GM18517 (cell line): ENCODE results near the gene SYCP2L.
"Not testable (repeated sequence)": the region's sequence is repeated elsewhere in the genome, so short reads cannot be mapped to it uniquely, and the experiment has no call there.

ENCODE experiments used
- ATAC-seq: cut with Tn5 transposase; IDR thresholded peaks from one replicate; pipeline ENCODE4 v1.9.1; 2021; ENCODE audit warnings: mild to moderate bottlenecking, moderate library complexity; ENCODE audit not compliant: unreplicated experiment

Gene SYCP2L

DNA sequence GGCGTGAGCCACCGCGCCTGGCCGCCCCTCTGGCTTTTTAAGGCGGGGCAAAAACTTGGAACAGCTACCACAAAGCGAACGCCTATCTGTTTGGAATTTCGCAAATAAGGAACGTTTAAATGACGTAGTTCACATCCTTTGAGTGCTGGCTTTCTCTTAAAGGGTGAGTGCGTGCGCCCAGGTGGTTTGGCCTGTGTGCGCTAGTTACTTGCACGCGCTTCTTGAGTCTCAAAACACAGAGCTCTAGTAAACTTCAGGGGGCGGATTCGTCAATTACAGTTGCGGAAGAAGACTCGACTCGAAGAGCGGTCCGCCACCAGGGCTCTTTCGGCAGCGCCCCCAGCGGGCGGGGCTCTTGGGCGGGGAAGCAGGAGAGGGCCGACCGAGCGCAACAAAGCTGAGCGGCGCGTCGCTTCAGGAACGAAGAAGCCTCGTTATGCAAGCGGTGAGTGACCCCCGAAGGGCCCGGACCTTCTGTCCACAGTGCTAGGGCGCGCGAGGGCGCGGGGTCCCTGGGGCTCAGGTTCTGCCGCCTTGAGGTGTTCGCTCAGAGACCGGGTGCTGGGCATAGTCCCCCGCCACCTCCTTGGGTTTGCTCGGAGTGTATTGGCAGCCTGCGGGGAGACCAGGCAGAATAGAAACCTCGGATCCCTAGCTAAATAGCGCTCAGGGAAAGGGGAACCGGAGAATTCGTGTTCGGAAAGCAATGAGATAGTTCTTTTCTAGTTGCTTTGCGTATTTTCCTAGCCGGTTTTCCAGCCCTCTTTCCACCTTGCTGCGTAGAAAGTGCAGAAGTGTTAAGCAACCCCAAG, at the start of gene SYCP2L:
Gene SYCP2L, plus strand, starts transcription at position 362 of the 812 bp plus-strand sequence. Its CDS starts 75 bp downstream, at position 437.
- ATAC-seq, result no peak

DNA sequence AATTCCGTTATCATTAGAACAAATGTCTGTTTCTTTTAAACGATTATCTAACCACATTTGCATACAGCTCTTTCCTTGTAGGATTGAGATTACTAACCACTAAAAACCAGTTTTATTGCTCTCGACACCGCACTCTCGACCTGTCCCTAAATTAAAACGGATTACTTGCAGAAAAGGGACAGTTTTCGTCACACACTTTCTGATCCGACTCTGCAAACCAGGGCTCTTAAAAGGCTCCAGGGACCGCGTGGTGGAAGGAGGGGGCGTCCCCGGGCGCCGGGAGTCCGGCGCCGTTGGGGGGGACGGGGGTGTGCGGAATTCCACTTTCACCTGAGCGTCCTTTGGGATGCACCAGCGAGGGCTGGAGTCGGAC, 49.2 kb upstream of the SYCP2L start:
- no peak for ATAC-seq

DNA sequence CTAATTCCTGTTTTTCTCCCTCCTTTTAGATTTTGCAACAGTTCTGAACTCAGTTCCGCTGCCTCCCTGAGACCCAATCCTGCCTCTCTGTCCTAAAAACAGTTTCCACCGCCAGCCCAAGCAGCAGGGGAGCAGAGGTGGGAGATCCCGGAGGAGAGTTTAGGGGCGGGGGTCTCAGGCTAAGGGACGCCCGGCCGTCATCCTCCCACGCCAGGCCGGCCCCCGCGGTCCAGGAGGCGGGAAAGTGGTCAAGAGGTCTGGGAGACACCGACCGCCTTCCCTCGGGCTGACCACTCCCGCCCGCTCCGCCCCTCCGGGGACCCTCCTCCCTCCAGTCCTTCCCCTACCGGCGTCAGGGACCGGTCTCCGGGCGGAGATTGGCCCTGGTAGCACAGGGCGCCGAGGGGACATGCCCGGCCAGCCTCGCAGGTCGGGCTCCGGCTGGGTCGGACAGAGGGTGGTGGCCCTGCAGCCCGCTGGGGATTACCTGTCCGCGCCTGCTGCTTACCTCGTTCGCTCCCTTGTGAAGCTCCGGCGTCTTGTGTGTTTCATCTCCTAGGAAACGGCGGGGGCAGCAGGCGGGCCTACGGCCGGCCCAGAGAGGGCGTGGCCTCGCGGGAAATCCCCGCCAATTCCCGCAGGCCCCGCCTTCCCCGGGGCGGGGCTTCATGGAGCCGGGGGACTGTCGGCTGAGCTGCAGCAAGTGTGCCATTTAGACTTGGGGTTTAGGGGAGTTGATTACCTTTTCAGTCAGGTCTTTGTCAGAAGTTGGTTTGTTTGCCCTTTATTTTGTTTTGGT, 48.7 kb upstream of the SYCP2L start, which contains the start of gene MAK:
Gene MAK, minus strand, starts transcription at position 545 of the 799 bp plus-strand sequence. CDS start 7,891 bp downstream, outside the sequence.
- ATAC-seq, result peak; percentile 83

GRCh38 chr6:10838794-10839333, 48.0 kb upstream of the SYCP2L start:
- peak; percentile 67 for ATAC-seq

- ATAC-seq, result no peak
These were observed 43.3 kb upstream of the SYCP2L start for GRCh38 chr6:10843554-10843953.

DNA sequence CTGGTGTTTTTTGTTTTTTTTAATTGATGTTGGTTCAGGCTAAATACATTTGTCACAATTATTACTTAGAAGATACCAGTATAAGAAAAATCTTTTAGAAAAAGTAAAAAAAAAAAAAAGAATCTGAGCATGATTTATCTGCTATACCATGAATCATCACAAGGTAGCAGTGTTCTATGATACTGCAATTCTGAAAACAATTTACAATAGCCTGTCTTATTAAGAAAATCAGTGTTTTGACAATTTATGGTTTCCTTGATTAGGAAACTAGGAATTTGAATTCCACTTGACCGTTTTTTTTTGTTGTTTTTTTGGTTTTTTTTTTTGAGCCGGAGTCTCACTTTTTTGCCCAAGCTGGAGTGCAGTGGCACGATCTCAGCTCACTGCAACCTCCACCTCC, 39.2 kb upstream of the SYCP2L start:
- no peak for ATAC-seq

DNA sequence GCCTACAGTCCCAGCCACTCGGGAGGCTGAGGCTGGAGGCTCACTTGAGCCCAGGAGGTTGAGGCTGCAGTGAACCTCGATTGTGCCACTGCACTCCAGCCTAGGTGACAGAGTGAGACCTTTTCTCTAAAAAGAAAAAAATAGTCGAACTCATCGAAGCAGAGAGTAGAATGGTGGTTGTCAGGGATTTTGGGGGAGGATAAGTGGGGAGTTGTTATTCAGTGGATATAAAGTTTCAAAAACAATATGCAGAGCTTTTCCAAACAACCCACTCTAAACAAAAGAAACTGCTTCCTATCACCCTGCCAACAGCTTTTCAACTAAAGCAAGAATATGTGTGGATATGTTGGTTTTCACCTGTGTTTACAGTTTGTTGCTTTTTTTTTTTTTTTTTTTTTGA, 37.0 kb upstream of the SYCP2L start:
- ATAC-seq, result no peak

DNA sequence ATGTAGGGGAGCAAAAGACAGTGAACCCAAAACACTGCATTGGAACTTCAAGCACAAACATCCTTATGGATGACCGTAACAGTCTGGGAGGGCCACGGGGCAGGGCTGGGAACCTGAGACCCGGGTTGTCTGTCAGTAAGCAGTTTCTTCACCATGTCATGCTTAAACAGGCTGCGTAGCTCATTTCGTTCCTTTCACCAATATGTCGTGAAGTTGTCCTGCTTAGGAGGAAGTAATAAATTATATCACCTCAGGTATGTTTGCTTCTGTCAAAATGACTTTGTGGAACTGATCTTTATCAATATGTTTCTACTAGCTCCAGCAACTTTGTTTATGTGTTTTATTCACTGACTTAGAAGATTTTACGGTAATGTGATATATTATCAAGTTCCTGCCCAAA, 36.1 kb upstream of the SYCP2L start:
- no peak for ATAC-seq

DNA sequence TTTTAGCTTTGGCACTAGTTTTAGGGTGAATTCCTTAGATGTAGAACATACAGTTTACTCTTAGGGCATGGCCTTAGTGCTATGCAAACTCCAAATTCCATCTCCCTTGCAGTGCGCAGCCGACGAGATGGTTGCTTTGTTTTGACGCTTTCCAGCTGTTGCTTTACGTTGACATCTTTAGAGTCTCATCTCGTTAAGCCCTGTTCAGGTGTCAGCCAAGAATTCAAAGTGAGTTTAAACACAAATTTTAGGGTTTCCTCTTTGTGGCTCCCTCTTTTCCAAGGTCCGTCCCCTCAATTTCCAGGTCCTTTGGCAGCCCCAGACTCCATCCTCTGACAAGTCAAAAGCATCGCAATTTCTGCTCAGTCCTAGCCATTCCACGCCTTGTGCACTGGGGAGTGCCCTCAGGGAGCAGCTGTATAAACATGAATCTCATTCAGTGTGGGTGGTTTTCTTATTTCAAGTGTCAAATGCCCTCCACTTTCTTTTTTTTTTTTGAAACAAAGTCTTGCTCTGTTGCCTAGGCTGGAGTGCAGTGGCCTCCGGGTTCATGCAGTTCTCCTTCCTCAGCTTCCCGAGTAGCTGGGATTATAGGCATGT, 34.4 kb upstream of the SYCP2L start:
- no peak for ATAC-seq

- not testable (repeated sequence) for ATAC-seq
These were observed 33.0 kb upstream of the SYCP2L start for GRCh38 chr6:10853849-10854300.

GRCh38 chr6:10854922-10855632, 31.8 kb upstream of the SYCP2L start:
- no peak for ATAC-seq

GRCh38 chr6:10857259-10857658, 29.6 kb upstream of the SYCP2L start:
- ATAC-seq, result no peak

GRCh38 chr6:10861086-10861485, 25.8 kb upstream of the SYCP2L start:
- ATAC-seq, result no peak

- ATAC-seq, result no peak
These were observed 24.5 kb upstream of the SYCP2L start for GRCh38 chr6:10862361-10862760.

DNA sequence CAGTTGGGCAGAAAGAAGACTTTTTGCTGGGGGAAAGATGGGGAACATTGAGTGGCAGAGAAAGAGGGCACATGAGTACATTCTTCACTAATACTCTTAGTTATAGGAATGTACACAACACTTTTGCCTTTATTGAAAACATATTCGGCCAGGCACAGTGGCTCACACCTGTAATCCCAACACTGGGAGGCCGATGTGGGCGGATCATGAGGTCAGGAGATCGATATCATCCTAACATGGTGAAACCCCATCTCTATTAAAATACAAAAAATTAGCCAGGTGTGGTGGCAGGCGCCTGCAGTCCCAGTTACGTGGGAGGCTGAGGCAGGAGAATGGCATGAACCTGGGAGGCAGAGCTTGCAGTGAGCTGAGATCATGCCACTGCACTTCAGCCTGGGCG, 23.8 kb upstream of the SYCP2L start:
- not testable (repeated sequence) for ATAC-seq

DNA sequence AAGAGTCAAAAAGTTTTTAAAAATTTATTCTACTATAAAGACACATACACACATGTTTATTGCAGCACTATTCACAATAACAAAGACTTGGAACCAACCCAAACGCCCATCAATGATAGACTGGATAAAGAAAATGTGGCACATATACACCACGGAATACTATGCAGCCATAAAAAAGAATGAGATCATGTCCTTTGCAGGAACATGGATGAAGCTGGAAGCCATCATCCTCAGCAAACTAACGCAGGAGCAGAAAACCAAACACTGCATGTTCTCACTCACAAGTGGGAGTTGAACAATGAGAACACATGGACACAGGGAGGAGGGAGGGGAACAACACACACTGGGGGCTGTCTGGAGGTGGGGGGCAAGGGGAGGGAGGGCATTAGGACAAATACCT, 20.1 kb upstream of the SYCP2L start:
- not testable (repeated sequence) for ATAC-seq

DNA sequence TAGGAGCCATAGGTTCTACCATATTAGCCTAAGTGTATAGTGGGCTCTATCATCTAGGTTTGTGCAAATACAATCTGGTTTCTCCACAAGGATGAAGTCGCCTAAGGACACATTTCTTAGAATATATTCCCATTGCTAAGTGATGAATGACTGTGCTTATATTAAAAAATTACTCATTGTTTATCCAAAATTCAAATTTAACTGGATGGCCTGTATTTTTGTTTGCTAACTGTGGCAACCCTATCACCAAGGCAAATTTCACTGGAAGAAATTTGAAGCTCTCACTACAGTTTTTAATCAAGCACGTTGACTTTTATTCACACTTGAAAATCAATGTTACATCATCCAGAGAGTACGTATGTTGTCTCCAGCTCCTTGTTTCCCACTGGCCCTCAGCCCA, 18.9 kb upstream of the SYCP2L start:
- no peak for ATAC-seq

DNA sequence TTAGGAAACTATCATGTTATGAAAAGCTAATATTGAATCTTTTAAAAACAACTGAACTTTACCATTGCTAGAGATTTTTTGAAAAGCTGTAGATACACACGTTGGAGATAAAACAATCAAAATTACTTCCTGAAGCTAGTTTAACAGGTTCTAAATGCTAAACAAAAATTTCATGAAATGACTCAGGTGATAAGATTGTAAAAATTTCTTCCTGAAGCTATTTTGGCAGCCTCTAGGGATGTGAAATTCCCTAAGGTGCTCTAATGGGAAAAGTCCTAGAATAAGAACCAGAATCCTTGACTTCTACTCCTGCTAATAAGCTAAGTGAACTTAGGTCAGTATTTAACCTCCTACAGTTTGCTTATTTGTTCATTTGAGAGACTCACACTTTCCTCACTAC, 13.5 kb upstream of the SYCP2L start:
- ATAC-seq, result no peak

DNA sequence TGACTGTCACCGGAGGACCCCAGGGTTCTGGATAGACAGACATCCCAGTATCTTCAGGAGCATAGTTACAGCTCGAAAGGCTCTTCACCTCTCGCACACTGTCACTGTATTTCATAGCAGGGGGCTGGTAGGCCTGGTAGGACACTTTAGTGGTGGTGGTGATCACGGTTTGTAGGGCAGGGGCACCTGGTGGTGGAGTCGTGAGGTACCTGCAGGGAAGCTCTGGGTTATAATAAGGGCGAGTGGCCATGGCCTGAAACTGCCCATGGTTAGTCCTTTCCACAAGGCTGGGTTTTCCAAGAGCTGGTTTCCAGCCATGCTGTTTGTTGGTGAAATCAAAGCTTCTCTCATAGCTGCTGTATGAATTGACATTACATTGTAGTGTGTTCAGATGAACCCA, 12.6 kb upstream of the SYCP2L start:
- ATAC-seq, result no peak

DNA sequence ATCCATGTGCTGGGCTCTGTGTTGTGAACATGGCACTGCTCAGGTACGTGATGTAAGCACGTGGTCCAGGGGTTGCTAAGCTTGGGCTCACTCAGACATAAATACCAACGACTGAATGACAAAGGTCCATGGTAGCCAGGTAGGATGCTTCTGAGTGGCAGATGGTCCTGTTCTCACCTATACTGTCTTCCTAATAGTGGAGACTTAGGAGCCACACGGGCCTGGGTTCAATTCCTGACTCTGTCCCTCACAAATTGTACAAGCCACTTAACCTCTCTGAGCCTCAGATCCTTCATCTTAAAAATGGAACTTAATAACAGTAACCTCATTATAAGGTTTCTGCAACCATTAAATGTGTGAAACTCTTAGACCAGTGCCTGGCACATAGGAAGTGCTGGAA, 11.8 kb upstream of the SYCP2L start:
- no peak for ATAC-seq

DNA sequence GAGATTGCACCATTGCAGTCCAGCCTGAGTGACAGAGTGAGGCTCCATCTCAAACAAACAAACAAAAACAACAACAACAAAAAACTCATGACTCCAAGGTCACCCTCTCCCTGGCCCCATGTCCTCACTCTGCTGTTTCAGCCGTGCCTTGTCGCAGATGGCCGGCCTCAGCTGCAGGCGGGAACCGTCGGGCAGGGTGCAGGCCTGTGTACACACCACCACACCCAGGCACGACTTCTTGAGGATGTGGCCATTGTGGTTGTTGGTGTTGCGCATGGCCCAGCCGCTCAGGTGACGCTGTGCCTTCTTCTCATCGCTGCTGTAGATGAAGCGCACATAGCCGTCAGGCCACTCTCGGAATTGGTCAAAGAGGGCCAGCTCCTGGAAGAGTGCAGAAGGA, 9.8 kb upstream of the SYCP2L start:
- ATAC-seq, result no peak
